K562 (cell line): ENCODE measurements around the gene COQ5. TPM values are rescaled to one million over a fixed set of nuclear protein-coding genes. Genes with fewer than 3 reads are reported as not detected.

Experiments used
- ATAC-seq: fragments of 200-7000 bp; cut with Tn5 transposase; 3 replicates; pipeline ENCODE4 v1.9.1; 2020; ENCODE audit warnings: moderate library complexity
- BruUV-seq: library from RNA; stranded (reverse); fragments of 400-500 nt; replicated peaks from 2 replicates; lab custom pipeline; 2021; lab: Mats Ljungman, UMichigan
- CTCF ChIA-PET: fragments of 300-600 bp; formaldehyde crosslinking; extraction: SDS; loops from one replicate; lab custom pipeline; 2021; ENCODE audit warnings: low intra/inter-chr PET ratio; lab: Yijun Ruan, JAX
- POLR2A ChIA-PET: fragments of 300-600, 350-650 bp; sonication (Branson Sonifier 250); formaldehyde crosslinking; extraction: SDS; loops from one replicate; lab custom pipeline; 2021; ENCODE audit warnings: antibody characterized with exemption, inconsistent platforms; lab: Yijun Ruan, JAX
- DNase-seq, 4 experiments: peaks; one replicate each; pipeline versions ENCODE4 v3.0.0 to v3.0.0-alpha.2; 2011 to 2018; ENCODE audit warnings: low spot score in 3 of 4, mixed read lengths in 3 of 4; ENCODE audit errors: extremely low read depth in 1 of 4
- FAIRE-seq: peaks from 2 replicates; lab custom pipeline; 2011; peaks lifted over from hg19 to GRCh38; lab: Jason Lieb, UNC
- H2AFZ ChIP-seq: 2 replicates; pipeline ENCODE4 v1.6.0; 2011; ENCODE audit warnings: low read depth, low read length, control low read depth, inconsistent platforms
- H3K27ac ChIP-seq: fragments of 200-600 bp; 3 replicates; pipeline ENCODE4 v1.8.0; 2011; ENCODE audit warnings: low read depth, mild to moderate bottlenecking, control low read depth, inconsistent platforms, low read length, moderate library complexity, mixed read lengths; ENCODE audit errors: extremely low read depth
- H3K27me3 ChIP-seq, 2 experiments: fragments of 300-600 bp in 1 of 2; 2 replicates in 1 of 2; 3 replicates in 1 of 2; pipeline versions ENCODE4 v1.6.0 to v1.8.0; 2011; ENCODE audit warnings: inconsistent platforms in 2 of 2, low read length in 2 of 2, mild to moderate bottlenecking in 1 of 2, mixed read lengths in 1 of 2, moderate library complexity in 1 of 2; ENCODE audit not compliant: control insufficient read depth in 2 of 2, insufficient read depth in 2 of 2
- H3K36me3 ChIP-seq: fragments of 300-600 bp; 3 replicates; pipeline ENCODE4 v1.8.0; 2011; ENCODE audit warnings: mild to moderate bottlenecking, low read length, inconsistent platforms; ENCODE audit not compliant: control insufficient read depth, insufficient read depth
- H3K4me1 ChIP-seq, 2 experiments: fragments of 200-600 bp in 1 of 2; replicated peaks in 1 of 2; 2 replicates in 1 of 2; 3 replicates in 1 of 2; pipeline versions ENCODE4 v1.5.1 to v1.8.0; 2011; ENCODE audit warnings: inconsistent platforms in 2 of 2, low read length in 2 of 2, mild to moderate bottlenecking in 1 of 2, mixed read lengths in 1 of 2, moderate library complexity in 1 of 2; ENCODE audit not compliant: control insufficient read depth in 2 of 2, insufficient read depth in 2 of 2
- H3K4me2 ChIP-seq: 2 replicates; pipeline ENCODE4 v1.6.1; 2011; ENCODE audit warnings: low read length, control low read depth, inconsistent platforms, mixed read lengths; ENCODE audit not compliant: insufficient read depth
- H3K4me3 ChIP-seq: fragments of 200-600 bp; sonication (generic), shearing (Covaris generic); 2 replicates; pipeline ENCODE4 v1.5.1; 2016; ENCODE audit warnings: control low read depth, inconsistent platforms
- H3K79me2 ChIP-seq: fragments of 200-600 bp; 3 replicates; pipeline ENCODE4 v1.8.0; 2011; ENCODE audit warnings: low read length, inconsistent platforms; ENCODE audit not compliant: control insufficient read depth, insufficient read depth
- H3K9ac ChIP-seq, 2 experiments: 2 replicates each; pipeline versions ENCODE4 v1.6.0 to v1.6.1; 2011; ENCODE audit warnings: low read depth in 2 of 2, low read length in 2 of 2, control low read depth in 1 of 2, inconsistent platforms in 1 of 2, mild to moderate bottlenecking in 1 of 2, mixed read lengths in 1 of 2; ENCODE audit not compliant: insufficient read depth in 1 of 2
- H3K9me1 ChIP-seq: one replicate; pipeline ENCODE4 v1.6.0; 2011; ENCODE audit warnings: inconsistent platforms, mild to moderate bottlenecking, low read length, moderate library complexity; ENCODE audit not compliant: control insufficient read depth, insufficient read depth
- H3K9me3 ChIP-seq: replicated peaks from 2 replicates; pipeline ENCODE4 v1.5.1; 2011; ENCODE audit warnings: low read depth, low read length, inconsistent platforms; ENCODE audit not compliant: control insufficient read depth, insufficient read depth
- H4K20me1 ChIP-seq: replicated peaks from 2 replicates; pipeline ENCODE4 v1.6.1; 2011; ENCODE audit warnings: low read length, inconsistent platforms, mixed read lengths; ENCODE audit not compliant: control insufficient read depth, insufficient read depth
- CTCF ChIP-seq, 3 experiments: IDR thresholded peaks in 2 of 3; conservative IDR thresholded peaks in 1 of 3; 2 replicates each; pipeline ENCODE4 v1.5.1; 2011 to 2012; ENCODE audit warnings: low read length in 3 of 3, mild to moderate bottlenecking in 3 of 3, control low read depth in 2 of 3, improper control_type of control experiment in 1 of 3, inconsistent platforms in 1 of 3, low read depth in 1 of 3, mixed read lengths in 1 of 3, moderate library complexity in 1 of 3; ENCODE audit not compliant: insufficient read depth in 2 of 3
- KLF6 ChIP-seq: fragments of 250-450 bp; sonication (Bioruptor Pico); IDR thresholded peaks from 2 replicates; pipeline ENCODE4 v1.4.0; 2020; ENCODE audit warnings: mild to moderate bottlenecking, moderate library complexity, borderline replicate concordance
- MEF2A ChIP-seq: IDR thresholded peaks from 2 replicates; pipeline ENCODE4 v1.6.1; 2011; ENCODE audit warnings: low read depth, mild to moderate bottlenecking, low read length, moderate library complexity; ENCODE audit not compliant: control insufficient read depth
- POLR2A ChIP-seq: fragments of 450-650 bp; conservative IDR thresholded peaks from 2 replicates; pipeline ENCODE4 v1.6.1; 2016
- POLR2B ChIP-seq: fragments of 450-650 bp; IDR thresholded peaks from 2 replicates; pipeline ENCODE4 v1.6.1; 2018; ENCODE audit warnings: low read depth; ENCODE audit not compliant: partially characterized antibody
- RAD21 ChIP-seq, 2 experiments: fragments of 250-450 bp in 1 of 2; fragments of 450-650 bp in 1 of 2; sonication (Bioruptor Pico) in 1 of 2; formaldehyde crosslinking in 1 of 2; IDR thresholded peaks in 1 of 2; conservative IDR thresholded peaks in 1 of 2; 2 replicates each; pipeline versions ENCODE4 v1.4.0 to v1.8.0; 2020 to 2022; ENCODE audit warnings: mild to moderate bottlenecking in 2 of 2, moderate library complexity in 1 of 2
- TEAD2 ChIP-seq: fragments of 450-650 bp; IDR thresholded peaks from 2 replicates; pipeline ENCODE4 v1.6.1; 2016; ENCODE audit warnings: missing genetic modification characterization, control low read depth, missing compliant biosample characterization
- ZKSCAN8 ChIP-seq: fragments of 200-800 bp; sonication (Bioruptor generic); IDR thresholded peaks from 2 replicates; pipeline ENCODE4 v1.6.1; 2016; ENCODE audit warnings: missing genetic modification characterization, missing compliant biosample characterization
- WGBS: fragments of 100-300 bp; shearing (Covaris generic); methylation state at CpG from one replicate; pipeline ENCODE4 v1.1.6; 2016; ENCODE audit warnings: low coverage, mixed read lengths; ENCODE audit not compliant: insufficient coverage; ENCODE audit errors: missing lambda C conversion rate; 5-methylcytosine and 5-hydroxymethylcytosine counted together
- in situ Hi-C: fragments of 300-500 bp; cut with MboI; formaldehyde crosslinking; loops from 4 replicates; pipeline ENCODE4 v1.15.0; 2018; ENCODE audit warnings: inconsistent platforms, mixed read lengths
- intact Hi-C: fragments of 100-400 bp; cut with micrococcal nuclease; formaldehyde crosslinking; loops from 2 replicates; pipeline ENCODE4 v1.14.2; 2022
- polyA plus RNA-seq, 8 experiments: library from polyadenylated mRNA; depleted of rRNA in 4 of 8; stranded (reverse) in 5 of 8; unstranded in 3 of 8; fragments of >200 nt; fragmentation: Nextera tagmentation in 2 of 8; fragmentation: Illumina TruSeq in 1 of 8; extraction: Ambion mirVana in 2 of 8; extraction: Trizol in 1 of 8; gene quantifications; 2 replicates each; pipeline versions ENCODE4 v1.2.1 to v1.2.3, GENCODE V29; 2011 to 2014; ENCODE audit warnings: inconsistent platforms in 1 of 8, missing spikeins in 1 of 8
- total RNA-seq, 7 experiments: library from RNA; depleted of rRNA in 6 of 7; stranded (reverse); fragments of >200 nt in 6 of 7; fragmentation: Illumina TruSeq in 2 of 7; extraction: Trizol in 2 of 7; gene quantifications; 2 replicates each; pipeline versions ENCODE4 v1.2.1 to v1.2.3, GENCODE V29; 2011 to 2021; ENCODE audit warnings: low replicate concordance in 1 of 7

COQ5 gene
- total and polyA plus RNA-seq, 9 of the 15 experiments (the other 6 are each of a cell fraction or from before 2014, with no cell fraction given), result 19.2 to 59.7 (median 30.4) TPM

- Histone ChIP-seq H3K27me3 (no peaks in the 10 kb centered on the region), H3K36me3 (peaks cover 95% of the 10 kb centered on the region), H3K4me2 (no peak overlapping the region), H3K9me1 (no peaks in the 10 kb centered on the region), H2AFZ (no peak overlapping the region), H3K4me3 (no peak overlapping the region), H3K27ac (no peak overlapping the region), H3K9ac (no peak overlapping the region), H3K9me3 (no peaks in the 10 kb centered on the region), H4K20me1 (0 out of 2 replicates have a peak, but pooled peaks cover 14% of the 10 kb centered on the region), H3K79me2 (0 out of 3 replicates have a peak, but pooled peaks cover 3% of the 10 kb centered on the region), H3K4me1 (no peaks in the 10 kb centered on the region)
- FAIRE-seq, result peak; percentile 67
- peak; percentile 25 to 42 (median 38) for DNase-seq
- TF ChIP-seq KLF6 (CRISPR knock-in tag) (no peak), MEF2A (no peak), ZKSCAN8 (CRISPR knock-in tag) (0 out of 2 replicates have a peak, but pooled peaks have one; percentile 30), POLR2A (peak; percentile 10; the same call in 1 of the 2 replicates), CTCF (IDR thresholded peaks at IDR 0.05 in 2 of 3, conservative IDR thresholded peaks at IDR 0.05 in 1 of 3; ENCODE audit: insufficient read depth in 2 of 3, low read depth in 1 of 3, low read length in 3 of 3) (peak; percentile 43 to 56 (median 53)), POLR2B (peak; percentile 29), TEAD2 (tag) (no peak), RAD21 (CRISPR knock-in tag; conservative IDR thresholded peaks at IDR 0.05 in 1 of 2, IDR thresholded peaks at IDR 0.05 in 1 of 2) (peak in 1 of 2 experiments; percentile 22; a peak in 1 of 4 replicates)
- WGBS, result 89% methylated on average over 6 of the region's 6 CpGs
- CTCF ChIA-PET, result no interaction called here
- no TSS peak for BruUV-seq
- ATAC-seq, result peak; percentile 54
- POLR2A ChIA-PET, result interaction anchor here (0.7 to 8.1 kb wide), 7 partner anchors 8 to 39 kb away, joined by 3 to 38 read pairs (median 5); partner anchors contain the start of genes DYNLL1, GATC and TRIAP1
- in situ Hi-C loops, result no loop called here
- intact Hi-C loops, result no loop called here
Observed at GRCh38 chr12:120457133-120457532, 71.8 kb downstream of the COQ5 start.
